ENCODE data around the gene PRKAG1.
A peak's percentile ranks its signal among the peaks of the same experiment; 100 is the strongest.

GRCh38 chr12:49019443-49020324 is 1.1 kb upstream of the PRKAG1 start:
- no peak for TF ChIP-seq ZBTB33 (IDR thresholded peaks at IDR 0.05)
- peak; percentile 39; the same call in 1 of the 2 replicates for TF ChIP-seq RAD21 (IDR thresholded peaks at IDR 0.05; ENCODE audit: insufficient read depth, low read depth, low read length)
- TF ChIP-seq CHD2 (IDR thresholded peaks at IDR 0.05; ENCODE audit: borderline replicate concordance, low read depth, low read length), result no peak
- TF ChIP-seq CTCF (IDR thresholded peaks at IDR 0.05 in 2 of 3, conservative IDR thresholded peaks at IDR 0.05 in 1 of 3; ENCODE audit: control insufficient read depth in 2 of 3, extremely low read depth in 1 of 3, insufficient read depth in 1 of 3, low read depth in 3 of 3, low read length in 3 of 3), result peak; percentile 26 to 66 (median 54); a peak in 5 of 6 replicates
- TF ChIP-seq BHLHE40 (IDR thresholded peaks at IDR 0.05; ENCODE audit: borderline replicate concordance in 1 of 2, low read depth in 2 of 2, low read length in 1 of 2), result no peak
- no peak for TF ChIP-seq HCFC1 (IDR thresholded peaks at IDR 0.05; ENCODE audit: low read length)
- TF ChIP-seq MYC (IDR thresholded peaks at IDR 0.05; ENCODE audit: insufficient read depth, insufficient read length, insufficient replicate concordance, low read length, severe bottlenecking), result no peak
- TF ChIP-seq FOXM1 (IDR thresholded peaks at IDR 0.05; ENCODE audit: low read depth, low read length), result no peak

All from GM12878 (cell line).